SHP77 treated with DMSO at 0.1 percent for 48 hours (cell line): Measurements from ENCODE around the gene P2RY8.
"Not testable (repeated sequence)": the region's sequence is repeated elsewhere in the genome, so short reads cannot be mapped to it uniquely, and the experiment has no call there.

Source experiments
- DNase-seq: peaks from one replicate; lab custom pipeline; 2025; lab: John Stamatoyannopoulos, UW

The P2RY8 gene

DNA sequence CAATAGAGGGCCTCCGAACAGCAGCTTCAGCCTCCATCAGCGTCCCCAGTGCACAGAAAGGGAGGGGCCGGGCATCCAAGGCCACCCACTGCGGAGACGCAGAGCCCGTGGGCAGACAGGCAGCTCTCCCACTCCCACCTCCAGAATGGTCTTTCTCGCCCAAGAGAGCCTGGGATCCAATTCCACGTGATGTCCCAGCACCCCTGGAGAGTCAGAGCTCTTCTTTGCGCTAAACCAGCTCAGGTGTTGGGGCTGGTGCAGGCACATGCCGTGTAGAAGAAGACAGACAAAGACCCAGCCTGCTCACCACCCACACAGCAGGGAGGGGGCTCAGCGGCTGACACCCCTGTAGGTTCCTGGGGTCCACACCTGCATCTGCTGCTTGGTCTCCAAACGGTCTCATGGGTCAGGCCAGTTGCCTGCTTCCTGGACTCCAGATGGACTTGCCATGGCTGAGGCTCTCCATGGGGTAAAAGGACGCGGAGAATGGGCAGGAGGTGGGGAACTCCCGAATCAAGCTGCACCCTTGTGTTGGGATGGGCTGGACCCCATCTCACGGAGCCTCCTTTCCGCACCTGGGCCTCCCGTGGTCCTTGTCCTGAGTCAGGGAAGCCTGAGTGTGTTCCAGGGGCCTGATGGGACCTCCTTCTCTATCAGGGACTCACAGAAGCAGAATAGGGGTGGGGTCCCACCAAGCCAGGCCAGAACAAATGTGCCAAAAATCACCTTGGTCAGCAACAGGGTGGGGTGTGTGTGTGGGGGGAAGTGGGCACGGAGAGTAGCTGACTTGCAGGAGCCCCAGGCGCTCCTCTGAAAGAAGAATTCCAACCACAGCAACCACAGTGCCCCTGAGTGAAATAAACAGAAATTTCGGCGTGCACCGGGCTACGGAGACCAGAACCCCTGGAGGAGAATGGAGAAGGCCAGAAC, 72.7 kb downstream of the P2RY8 start:
- DNase-seq, result no peak

DNA sequence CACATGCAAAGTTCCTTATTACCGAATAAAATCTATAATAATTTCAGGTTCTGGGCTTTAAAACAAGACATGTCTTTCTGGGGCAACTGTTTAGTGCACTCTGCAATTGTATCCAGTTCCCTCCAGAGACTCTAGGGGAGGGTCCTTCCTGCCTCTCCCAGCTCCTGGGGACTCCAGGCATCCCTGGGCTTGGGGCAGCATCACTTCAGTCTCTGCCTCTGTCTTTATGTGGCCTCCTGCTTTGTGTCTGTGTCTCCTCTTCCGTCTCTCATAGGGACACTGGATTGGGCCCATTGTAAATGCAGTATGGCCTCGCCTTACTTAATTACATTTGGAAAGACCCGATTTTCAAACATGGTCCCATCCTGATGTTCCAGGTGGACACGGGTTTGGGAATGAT, 73.4 kb downstream of the P2RY8 start:
- DNase-seq, result no peak

DNA sequence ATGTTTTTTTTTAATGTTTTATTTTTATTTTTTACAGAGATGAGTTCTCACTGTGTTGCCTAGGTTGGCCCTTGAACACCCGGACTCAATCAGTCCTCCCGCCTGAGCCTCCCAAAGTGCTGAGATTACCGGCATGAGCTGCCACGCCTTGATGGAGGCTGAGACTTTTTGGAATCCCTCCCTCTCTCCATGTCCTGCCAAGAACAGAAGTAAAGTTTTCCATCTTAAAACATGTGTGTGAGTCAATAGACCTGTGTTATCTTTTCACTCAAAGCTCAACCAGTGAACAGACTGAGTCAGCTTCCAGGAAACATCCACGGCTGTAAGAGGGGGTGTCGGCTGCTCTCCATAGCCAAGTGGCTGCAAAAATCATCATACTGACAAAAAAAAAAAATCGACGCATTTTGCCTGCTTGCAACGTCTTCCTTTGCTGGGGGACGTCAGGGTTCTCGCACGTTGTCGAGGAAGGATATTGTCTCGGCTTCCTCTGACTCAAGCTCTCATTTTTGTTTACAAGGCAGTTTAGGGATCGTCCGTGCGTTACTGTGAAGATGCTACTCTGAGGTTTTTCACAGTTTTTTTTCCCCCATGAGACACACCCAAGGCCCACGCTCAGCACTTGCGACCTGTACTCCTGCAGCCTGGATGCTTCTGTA, 74.3 kb downstream of the P2RY8 start:
- DNase-seq, result no peak

DNA sequence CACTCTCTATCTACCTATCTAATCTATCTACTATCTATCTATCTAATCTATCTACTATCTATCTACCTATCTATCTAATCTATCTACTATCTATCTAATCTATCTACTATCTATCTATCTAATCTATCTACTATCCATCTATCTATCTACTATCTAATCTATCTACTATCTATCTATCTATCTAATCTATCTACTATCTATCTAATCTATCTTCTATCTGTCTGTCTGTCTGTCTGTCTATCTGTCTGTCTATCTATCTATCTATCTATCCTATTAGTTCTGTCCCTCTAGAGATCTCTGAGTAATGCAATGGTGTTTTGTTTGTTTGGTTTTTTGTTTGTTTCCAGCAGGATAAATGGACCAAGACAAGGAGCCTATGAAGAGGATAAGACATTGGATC, 74.9 kb downstream of the P2RY8 start:
- no peak for DNase-seq

DNA sequence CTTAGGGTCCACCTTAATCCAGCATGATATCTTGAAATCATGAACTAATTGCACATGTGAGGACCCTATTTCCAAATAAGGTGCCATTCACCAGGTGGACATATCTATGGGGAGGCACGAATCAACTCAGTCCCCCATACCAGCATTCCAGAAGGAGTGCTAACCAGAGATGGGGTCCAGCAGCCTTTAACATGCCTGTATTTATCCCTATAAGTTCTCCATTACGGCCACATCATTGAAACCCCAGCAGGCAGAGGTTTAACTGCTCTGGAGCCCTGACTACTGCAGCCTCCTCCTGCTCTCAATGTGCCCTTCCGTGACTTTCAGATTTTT, 81.1 kb downstream of the P2RY8 start:
- DNase-seq, result no peak

DNA sequence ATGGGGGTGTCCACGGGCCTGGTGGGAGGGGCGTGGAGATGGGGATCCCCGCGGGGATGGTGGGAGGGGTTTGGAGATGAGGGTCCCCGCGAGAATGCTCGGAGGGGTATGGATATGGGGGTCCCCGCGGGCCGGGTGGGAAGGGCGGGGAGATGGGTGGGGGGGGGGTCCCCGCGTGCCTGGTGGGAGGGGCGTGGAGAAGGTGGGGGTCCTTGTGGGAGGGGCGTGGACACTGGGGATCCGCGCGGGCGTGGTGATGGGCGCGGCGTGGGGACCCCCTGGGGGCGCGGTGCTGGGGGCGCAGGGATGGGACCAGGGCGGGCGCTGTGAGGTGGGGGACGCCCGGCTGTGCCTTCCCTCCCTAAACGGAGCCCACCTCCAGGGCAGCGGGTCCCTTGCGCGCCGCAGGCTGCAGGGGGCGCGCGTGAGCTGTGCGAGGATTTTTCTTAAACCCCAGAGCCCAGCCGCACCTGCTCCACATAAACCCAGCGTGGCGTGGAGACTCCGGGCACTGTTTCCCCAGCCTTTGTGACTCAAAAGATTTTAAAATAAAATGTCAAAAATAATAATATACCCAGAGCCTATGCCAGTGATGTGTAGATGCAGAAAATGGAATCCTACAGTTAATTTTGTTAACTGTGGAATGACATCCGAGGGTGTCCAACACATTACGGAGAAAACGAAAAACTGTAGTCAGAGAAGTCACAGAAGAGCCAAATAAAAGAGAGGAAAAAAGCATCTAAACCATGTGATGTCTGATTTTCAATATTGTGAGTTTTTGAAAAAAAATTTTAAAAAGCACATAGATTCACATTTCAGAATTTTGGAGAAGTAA, 82.8 kb downstream of the P2RY8 start:
- no peak for DNase-seq

DNA sequence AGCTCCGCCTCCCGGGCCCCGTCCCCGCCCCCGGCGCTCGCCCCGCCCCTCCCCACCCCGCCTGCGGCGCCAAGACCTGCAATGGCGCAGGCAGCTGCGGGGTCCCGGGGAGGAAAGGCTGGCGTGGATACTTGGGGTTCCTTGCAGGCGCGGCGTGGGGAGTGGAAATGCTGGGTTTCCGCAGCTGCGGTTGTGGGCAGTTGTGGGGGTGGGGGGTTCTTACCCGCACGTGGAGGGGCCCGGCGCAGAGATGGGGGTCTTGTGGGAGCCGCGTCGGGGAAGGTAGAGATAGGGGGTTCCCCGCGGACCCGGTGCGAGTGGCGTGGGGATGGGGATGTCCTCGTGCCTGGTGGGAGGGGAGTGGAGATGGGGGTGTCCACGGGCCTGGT, 83.6 kb downstream of the P2RY8 start:
- DNase-seq, result no peak

DNA sequence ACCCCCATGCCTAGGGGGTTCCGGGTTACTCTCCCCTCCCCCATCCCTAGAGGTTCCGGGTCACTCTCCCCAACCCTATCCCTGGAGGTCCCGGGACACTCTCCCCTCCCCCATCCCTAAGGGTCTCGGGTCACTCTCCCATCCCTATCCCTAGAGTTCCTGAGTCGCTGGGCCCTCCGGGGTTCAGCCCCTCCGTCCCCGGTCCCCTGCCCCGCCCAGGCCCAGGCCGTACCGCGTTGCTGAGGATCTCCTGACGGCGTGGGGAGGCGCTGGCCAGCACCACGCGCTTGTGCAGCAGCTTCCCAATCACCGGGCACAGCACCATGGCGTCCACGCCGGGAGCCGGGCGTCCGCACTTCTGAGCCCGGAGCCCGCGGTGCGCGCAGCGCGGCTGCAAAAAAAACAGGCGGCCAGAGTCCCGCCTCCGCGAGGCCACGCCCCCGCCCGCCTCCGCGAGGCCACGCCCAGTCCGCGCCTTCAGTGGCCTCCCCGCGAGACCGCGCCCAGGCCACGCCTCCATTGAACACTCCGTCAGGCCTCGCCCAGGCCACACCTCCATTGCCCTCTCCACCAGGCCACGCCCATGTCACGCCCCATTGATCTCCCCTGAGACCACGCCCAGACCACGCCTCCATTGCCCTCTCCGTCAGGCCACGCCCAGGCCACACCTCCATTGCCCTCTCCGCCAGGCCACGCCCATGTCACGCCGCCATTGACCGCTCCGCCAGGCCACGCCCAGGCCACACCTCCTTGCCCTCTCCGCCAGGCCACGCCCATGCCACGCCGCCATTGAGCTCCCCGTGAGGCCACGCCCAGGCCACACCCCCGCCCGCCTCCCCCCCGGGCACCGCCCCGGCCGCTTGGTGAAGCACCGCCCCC, 84.2 kb downstream of the P2RY8 start, which contains the start of gene ASMTL:
TSS of gene ASMTL (minus strand) at position 394 of the 879 bp plus-strand sequence. CDS start at position 325, 69 bp downstream.
- DNase-seq, result no peak

DNA sequence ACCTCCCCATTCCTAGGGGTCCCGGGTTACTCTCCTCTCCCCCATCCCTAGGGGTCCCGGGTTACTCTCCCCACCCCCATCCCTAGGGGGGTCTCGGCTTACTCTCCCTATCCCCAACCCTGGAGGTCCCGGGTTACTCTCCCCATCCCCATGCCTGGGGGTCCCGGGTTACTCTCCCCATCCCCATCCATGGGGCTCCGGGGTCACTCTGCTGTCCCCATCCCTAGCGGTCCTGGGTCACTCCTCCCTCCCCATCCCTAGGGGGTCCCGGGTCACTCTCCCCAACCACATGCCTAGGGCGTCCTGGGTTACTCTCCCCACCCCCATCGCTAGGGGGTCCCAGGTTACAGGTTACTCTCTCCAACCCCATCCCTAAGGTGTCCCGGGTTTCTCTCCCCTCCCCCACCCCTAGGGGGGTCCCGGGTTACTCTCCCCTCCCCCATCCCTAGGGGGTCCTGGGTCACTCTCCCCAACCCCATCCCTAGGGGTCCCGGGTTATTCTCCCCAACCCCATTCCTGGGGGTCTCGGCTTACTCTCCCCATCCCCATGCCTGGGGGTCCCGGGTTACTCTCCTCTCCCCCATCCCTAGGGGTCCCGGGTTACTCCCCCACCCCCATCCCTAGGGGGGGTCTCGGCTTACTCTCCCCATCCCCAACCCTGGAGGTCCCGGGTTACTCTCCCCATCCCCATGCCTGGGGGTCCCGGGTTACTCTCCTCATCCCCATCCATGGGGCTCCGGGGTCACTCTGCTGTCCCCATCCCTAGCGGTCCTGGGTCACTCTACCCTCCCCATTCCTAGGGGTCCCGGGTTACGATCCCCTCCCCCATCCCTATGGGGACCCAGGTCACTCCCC, 85.1 kb downstream of the P2RY8 start:
- DNase-seq, result no peak

DNA sequence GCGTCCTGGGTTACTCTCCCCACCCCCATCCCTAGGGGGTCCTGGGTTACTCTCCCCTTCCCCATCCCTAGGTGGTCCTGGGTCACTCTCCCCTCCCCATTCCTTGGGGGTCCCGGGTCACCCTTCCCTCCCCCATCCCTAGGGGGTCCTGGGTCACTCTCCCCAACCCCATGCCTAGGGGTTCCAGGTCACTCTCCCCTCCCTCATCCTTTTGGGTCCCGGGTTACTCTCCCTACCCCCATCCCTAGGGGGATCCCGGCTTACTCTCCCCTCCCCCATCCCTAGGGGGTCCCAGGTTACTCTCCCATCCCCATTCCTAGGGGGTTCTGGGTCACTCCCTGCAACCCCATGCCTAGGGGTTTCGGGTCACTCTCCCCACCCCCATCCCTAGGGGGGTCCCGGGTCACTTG, 85.7 kb downstream of the P2RY8 start:
- no peak for DNase-seq

DNA sequence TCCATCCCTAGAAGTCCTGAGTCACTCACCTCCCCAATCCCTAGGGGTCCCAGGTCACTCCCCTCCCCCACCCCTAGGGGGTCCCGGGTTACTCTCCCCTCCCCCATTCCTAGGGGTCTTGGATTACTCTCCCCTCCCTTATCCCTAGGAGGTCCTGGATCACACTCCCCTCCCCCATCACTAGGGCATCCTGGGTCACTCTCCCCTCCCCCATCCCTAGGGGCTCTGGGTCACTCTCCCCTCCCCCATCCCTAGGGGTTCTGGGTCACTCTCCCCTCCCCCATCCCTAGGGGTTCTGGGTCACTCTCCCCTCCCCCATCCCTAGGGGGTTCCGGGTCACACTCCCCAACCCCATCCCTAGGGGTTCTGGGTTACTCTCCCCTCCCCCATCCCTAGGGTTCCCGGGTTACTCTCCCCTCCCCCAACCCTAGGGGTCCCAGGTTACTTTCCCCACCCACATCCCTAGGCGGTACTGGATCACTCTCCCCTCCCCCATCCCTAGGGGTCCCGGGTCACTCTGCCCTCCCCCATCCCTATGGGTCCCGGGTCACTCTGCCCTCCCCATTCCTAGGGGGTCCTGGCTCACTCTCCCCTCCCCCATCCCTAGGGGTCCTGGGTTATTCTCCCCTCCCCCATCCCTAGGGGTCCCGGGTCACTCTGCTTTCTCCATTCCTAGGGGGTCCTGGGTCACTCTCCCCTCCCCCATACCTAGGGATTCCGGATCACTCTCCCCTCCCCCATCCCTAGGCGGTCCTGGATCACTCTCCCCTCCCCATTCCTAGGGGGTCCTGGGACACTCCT, 86.4 kb downstream of the P2RY8 start:
- DNase-seq, result no peak

DNA sequence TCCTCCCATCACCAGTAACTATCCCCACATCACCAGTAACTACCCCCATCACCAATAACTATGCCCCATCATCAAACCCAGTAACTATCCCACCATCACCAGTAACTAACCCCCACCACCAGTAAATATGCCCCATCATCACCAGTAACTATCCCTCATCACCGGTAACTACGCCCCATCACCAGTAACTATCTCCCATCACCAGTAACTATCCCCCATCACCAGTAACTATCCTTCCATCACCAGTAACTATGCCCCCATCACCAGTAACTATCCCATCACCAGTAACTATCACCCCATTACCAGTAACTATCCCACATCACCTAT, 87.2 kb downstream of the P2RY8 start:
- DNase-seq, result no peak

DNA sequence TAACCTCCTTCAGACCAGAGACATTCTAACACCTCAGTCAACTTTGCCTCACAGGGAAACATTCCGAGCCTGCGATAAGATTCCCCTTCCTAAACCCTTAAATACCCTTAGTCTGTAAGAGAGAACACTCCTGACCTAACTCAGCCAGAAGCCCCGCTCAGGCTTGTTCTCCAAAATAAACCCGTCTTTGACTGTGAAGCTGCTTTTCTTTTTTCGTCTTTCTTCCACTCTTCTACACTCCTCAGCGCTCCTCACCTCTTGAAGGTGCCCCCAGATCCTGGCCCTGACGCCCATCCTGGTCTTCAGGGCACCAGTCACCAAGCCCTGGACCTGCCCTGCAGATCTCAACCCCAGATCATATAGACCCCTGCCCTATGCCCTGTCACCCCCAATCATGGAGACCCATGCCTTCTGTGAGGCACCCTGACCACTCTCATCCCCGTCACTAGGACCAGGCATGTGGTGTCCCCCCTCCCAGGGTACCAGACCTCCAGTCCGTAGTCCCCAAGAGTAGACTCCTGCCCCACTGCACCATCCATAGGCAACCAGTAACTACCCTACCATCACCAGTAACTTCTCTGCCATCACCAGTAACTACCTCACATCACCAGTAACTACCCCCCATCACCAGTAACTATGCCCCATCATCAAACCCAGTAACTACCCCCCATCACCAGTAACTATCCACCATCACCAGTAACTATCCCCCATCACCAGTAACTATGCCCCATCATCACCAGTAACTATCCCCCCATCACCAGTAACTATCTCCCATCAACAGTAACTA, 87.8 kb downstream of the P2RY8 start:
- DNase-seq, result no peak

DNA sequence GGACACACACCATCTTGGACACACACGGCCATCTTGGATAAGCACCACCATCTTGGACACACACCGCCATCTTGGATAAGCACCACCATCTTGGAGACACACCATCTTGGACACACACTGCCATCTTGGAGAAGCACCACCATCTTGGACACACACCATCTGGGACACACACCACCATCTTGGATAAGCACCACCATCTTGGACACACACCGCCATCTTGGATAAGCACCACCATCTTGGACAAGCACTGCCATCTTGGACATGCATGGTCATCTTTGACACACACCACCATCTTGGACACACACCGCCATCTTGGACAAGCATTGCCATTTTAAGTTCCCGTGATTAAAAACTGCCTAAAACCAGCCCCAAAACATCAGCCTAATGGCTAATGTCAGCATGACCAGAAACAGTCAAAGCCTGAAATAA, 88.4 kb downstream of the P2RY8 start:
- DNase-seq, result not testable (repeated sequence)

DNA sequence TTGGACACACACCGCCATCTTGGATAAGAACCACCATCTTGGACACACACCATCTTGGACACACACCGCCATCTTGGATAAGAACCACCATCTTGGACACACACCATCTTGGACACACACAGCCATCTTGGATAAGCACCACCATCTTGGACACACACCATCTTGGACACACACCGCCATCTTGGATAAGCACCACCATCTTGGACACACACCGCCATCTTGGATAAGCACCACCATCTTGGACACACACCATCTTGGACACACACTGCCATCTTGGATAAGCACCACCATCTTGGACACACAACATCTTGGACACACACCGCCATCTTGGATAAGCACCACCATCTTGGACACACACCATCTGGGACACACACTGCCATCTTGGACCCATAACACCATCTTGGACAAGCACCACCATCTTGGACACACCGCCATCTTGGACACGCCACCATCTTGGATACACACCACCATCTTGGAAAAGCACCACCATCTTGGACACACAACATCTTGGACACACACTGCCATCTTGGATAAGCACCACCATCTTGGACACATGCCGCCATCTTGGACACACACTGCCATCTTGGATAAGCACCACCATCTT, 88.9 kb downstream of the P2RY8 start:
- not testable (repeated sequence) for DNase-seq

DNA sequence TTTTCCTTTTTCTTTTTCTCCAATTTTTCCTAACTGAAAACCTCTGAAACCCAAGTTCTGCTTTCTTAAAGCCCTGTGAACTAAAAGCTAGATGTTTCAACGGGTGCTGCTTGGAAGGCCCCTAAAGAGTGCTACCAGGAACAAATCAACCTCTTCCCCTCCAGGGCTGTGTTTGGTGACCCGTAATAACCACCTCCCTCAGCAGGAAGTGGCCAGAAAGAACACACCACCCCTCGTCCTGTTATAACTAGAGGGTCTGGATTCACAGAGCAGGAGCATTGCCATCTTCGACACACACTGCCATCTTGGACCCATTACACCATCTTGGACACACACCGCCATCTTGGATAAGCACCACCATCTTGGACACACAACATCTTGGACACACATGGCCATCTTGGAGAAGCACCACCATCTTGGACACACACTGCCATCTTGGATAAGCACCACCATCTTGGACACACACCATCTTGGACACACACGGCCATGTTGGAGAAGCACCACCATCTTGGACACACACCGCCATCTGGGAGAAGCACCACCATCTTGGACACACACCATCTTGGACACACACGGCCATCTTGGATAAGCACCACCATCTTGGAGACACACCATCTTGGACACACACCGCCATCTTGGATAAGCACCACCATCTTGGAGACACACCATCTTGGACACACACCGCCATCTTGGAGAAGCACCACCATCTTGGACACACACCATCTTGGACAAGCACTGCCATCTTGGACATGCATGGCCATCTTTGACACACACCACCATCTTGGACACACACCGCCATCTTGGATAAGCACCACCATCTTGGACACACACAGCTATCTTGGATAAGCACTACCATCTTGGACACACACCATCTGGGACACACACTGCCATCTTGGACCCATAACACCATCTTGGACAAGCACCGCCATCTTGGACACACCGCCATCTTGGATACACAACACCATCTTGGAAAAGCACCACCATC, 89.7 kb downstream of the P2RY8 start:
- DNase-seq, result not testable (repeated sequence)
